Esophagus muscularis mucosa (tissue), 3 donors: ENCODE data around the gene HK2.

Experiments
- CTCF ChIP-seq, 3 experiments: fragments of 200-600 bp in 2 of 3; fragments of 450-650 bp in 1 of 3; sonication (generic) in 2 of 3; IDR thresholded peaks; one replicate each; pipeline ENCODE4 v1.5.1; 2017 to 2019; ENCODE audit warnings: antibody characterized with exemption in 3 of 3, mild to moderate bottlenecking in 2 of 3, moderate library complexity in 1 of 3
- POLR2A ChIP-seq: fragments of 450-650 bp; IDR thresholded peaks from one replicate; pipeline ENCODE4 v1.6.1; 2017; ENCODE audit warnings: antibody characterized with exemption, moderate library complexity, mild to moderate bottlenecking, low read depth

GRCh38 chr2:74881626-74882298 is 47.8 kb downstream of the HK2 start:
- no peak for TF ChIP-seq CTCF (IDR thresholded peaks at IDR 0.05)
- TF ChIP-seq POLR2A = no peak
